WTC11 (cell line): ENCODE results near the gene PHAX. TPM values are rescaled to one million over a fixed set of nuclear protein-coding genes. Genes with fewer than 3 reads are reported as not detected.

Experiments
- ATAC-seq: fragments of 200-7000 bp; cut with Tn5 transposase; 2 replicates; pipeline ENCODE4 v1.10.0; 2021; ENCODE audit warnings: mild to moderate bottlenecking, moderate library complexity
- CTCF ChIA-PET: fragments of 300-600 bp; sonication (Branson Sonifier 250); formaldehyde crosslinking; loops from one replicate; lab custom pipeline; 2021; ENCODE audit warnings: antibody characterized with exemption; lab: Charles Lee
- POLR2A ChIA-PET: fragments of 350-600 bp; sonication (Branson Sonifier 250); formaldehyde crosslinking; loops from one replicate; lab custom pipeline; 2021; ENCODE audit warnings: antibody characterized with exemption; lab: Charles Lee
- DNase-seq: peaks from one replicate; pipeline ENCODE4 v3.0.0; 2021; ENCODE audit warnings: low spot score
- H3K27ac Mint-ChIP-seq: 2 replicates; pipeline ENCODE4 v1.8.0; 2021; ENCODE audit warnings: mixed read lengths
- H3K27me3 Mint-ChIP-seq: 2 replicates; pipeline ENCODE4 v1.8.0; 2021; ENCODE audit warnings: low read depth, mild to moderate bottlenecking, moderate library complexity, mixed read lengths
- H3K36me3 Mint-ChIP-seq: 2 replicates; pipeline ENCODE4 v1.8.0; 2021; ENCODE audit warnings: mixed read lengths
- H3K4me1 Mint-ChIP-seq: 2 replicates; pipeline ENCODE4 v1.8.0; 2022; ENCODE audit warnings: mixed read lengths
- H3K4me3 Mint-ChIP-seq: 2 replicates; pipeline ENCODE4 v1.8.0; 2021; ENCODE audit warnings: mild to moderate bottlenecking, moderate library complexity, mixed read lengths
- H3K9me3 Mint-ChIP-seq: 2 replicates; pipeline ENCODE4 v1.8.0; 2021; ENCODE audit warnings: mixed read lengths
- ARID4B ChIP-seq: sonication (generic); formaldehyde crosslinking; IDR thresholded peaks from 2 replicates; pipeline ENCODE4 v1.8.0; 2023; ENCODE audit warnings: missing genetic modification reagents, mild to moderate bottlenecking, borderline replicate concordance
- ATF6 ChIP-seq: sonication (generic); formaldehyde crosslinking; IDR thresholded peaks from 2 replicates; pipeline ENCODE4 v1.8.1; 2023; ENCODE audit warnings: mild to moderate bottlenecking, missing genetic modification reagents
- CBFB ChIP-seq: sonication (generic); formaldehyde crosslinking; IDR thresholded peaks from 2 replicates; pipeline ENCODE4 v1.8.1; 2022; ENCODE audit warnings: mild to moderate bottlenecking, low read depth, missing genetic modification reagents
- EMX1 ChIP-seq: fragments of 250-450 bp; sonication (Bioruptor Pico); IDR thresholded peaks from 2 replicates; pipeline ENCODE4 v1.8.0; 2021; ENCODE audit warnings: mild to moderate bottlenecking
- SP1 ChIP-seq: sonication (generic); formaldehyde crosslinking; conservative IDR thresholded peaks from 2 replicates; pipeline ENCODE4 v1.8.1; 2022; ENCODE audit warnings: missing genetic modification reagents
- TCF7 ChIP-seq: sonication (generic); formaldehyde crosslinking; IDR thresholded peaks from 2 replicates; pipeline ENCODE4 v1.8.0; 2022; ENCODE audit warnings: mild to moderate bottlenecking, low read depth, missing genetic modification reagents, moderate library complexity
- TP53 ChIP-seq: sonication (generic); formaldehyde crosslinking; IDR thresholded peaks from 2 replicates; pipeline ENCODE4 v1.8.1; 2023; ENCODE audit warnings: mild to moderate bottlenecking, missing genetic modification reagents
- ZMAT4 ChIP-seq: fragments of 250-450 bp; sonication (Bioruptor Pico); IDR thresholded peaks from 2 replicates; pipeline ENCODE4 v1.9.0; 2021; ENCODE audit warnings: mild to moderate bottlenecking
- ZNF396 ChIP-seq: fragments of 250-450 bp; sonication (Bioruptor Pico); IDR thresholded peaks from 2 replicates; pipeline ENCODE4 v1.8.0; 2021; ENCODE audit warnings: mild to moderate bottlenecking, moderate library complexity, borderline replicate concordance
- total RNA-seq: library from RNA; stranded (reverse); gene quantifications from 3 replicates; pipeline ENCODE4 v1.2.3, GENCODE V29; 2021
- TF ChIP-seq, protein P1 (sequence below): sonication (generic); formaldehyde crosslinking; IDR thresholded peaks from 2 replicates; pipeline ENCODE4 v1.8.1; 2022; ENCODE audit warnings: low read depth, missing genetic modification reagents, borderline replicate concordance
- TF ChIP-seq, protein P2 (sequence below): sonication (generic); formaldehyde crosslinking; IDR thresholded peaks from 2 replicates; pipeline ENCODE4 v1.8.1; 2022; ENCODE audit warnings: low read depth, mild to moderate bottlenecking, moderate library complexity, missing genetic modification reagents, borderline replicate concordance
- TF ChIP-seq, protein P3 (sequence below): sonication (generic); formaldehyde crosslinking; IDR thresholded peaks from 2 replicates; pipeline ENCODE4 v1.8.0; 2022; ENCODE audit warnings: mild to moderate bottlenecking, missing genetic modification reagents

PHAX gene
- total RNA-seq, 1 experiment from 2014 or later, result 58.2 TPM

GRCh38 chr5:126610160-126610559, 9.4 kb downstream of the PHAX start:
- H3K4me3 Mint-ChIP-seq, result no peak overlapping the region
- DNase-seq, result no peak
- ChIA-PET POLR2A (no interaction called here), CTCF (interaction anchor here (1.0 to 1.5 kb wide), 3 partner anchors 9 to 15 kb away, joined by 4 read pairs; partner anchors contain the start of gene ALDH7A1)
- no peak for ATAC-seq
- H3K4me1 Mint-ChIP-seq, result peaks cover 7% of the 10 kb centered on the region
- H3K36me3 Mint-ChIP-seq, result peaks cover 54% of the 10 kb centered on the region
- H3K27ac Mint-ChIP-seq, result no peak overlapping the region
- H3K9me3 Mint-ChIP-seq, result no peaks in the 10 kb centered on the region
- no peaks in the 10 kb centered on the region for H3K27me3 Mint-ChIP-seq
- TF ChIP-seq ATF6 (CRISPR knock-in tag), result no peak
- no peak for TF ChIP-seq EMX1 (CRISPR knock-in tag)
- TF ChIP-seq ARID4B (CRISPR knock-in tag), result no peak
- TF ChIP-seq TCF7, result no peak

- ChIA-PET CTCF (interaction anchor here (1.1 to 1.5 kb wide), 2 partner anchors 9 to 11 kb away, joined by 4 read pairs; no protein-coding TSS in a partner anchor), POLR2A (no interaction called here)
- no peaks in the 10 kb centered on the region for H3K27me3 Mint-ChIP-seq
- TF ChIP-seq CBFB, result no peak
- TF ChIP-seq SP1 (CRISPR knock-in tag), result no peak
- no peak for TF ChIP-seq ZMAT4 (CRISPR knock-in tag)
- TF ChIP-seq, protein P1, sequence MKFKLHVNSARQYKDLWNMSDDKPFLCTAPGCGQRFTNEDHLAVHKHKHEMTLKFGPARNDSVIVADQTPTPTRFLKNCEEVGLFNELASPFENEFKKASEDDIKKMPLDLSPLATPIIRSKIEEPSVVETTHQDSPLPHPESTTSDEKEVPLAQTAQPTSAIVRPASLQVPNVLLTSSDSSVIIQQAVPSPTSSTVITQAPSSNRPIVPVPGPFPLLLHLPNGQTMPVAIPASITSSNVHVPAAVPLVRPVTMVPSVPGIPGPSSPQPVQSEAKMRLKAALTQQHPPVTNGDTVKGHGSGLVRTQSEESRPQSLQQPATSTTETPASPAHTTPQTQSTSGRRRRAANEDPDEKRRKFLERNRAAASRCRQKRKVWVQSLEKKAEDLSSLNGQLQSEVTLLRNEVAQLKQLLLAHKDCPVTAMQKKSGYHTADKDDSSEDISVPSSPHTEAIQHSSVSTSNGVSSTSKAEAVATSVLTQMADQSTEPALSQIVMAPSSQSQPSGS, result no peak
- TF ChIP-seq, protein P2, sequence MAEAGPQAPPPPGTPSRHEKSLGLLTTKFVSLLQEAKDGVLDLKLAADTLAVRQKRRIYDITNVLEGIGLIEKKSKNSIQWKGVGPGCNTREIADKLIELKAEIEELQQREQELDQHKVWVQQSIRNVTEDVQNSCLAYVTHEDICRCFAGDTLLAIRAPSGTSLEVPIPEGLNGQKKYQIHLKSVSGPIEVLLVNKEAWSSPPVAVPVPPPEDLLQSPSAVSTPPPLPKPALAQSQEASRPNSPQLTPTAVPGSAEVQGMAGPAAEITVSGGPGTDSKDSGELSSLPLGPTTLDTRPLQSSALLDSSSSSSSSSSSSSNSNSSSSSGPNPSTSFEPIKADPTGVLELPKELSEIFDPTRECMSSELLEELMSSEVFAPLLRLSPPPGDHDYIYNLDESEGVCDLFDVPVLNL (CRISPR knock-in tag), result no peak
- TF ChIP-seq, protein P3, sequence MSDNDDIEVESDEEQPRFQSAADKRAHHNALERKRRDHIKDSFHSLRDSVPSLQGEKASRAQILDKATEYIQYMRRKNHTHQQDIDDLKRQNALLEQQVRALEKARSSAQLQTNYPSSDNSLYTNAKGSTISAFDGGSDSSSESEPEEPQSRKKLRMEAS, result no peak
- no peak for TF ChIP-seq TP53 (CRISPR knock-in tag)
- no peak for TF ChIP-seq ZNF396 (CRISPR knock-in tag)
- no peak overlapping the region for H3K27ac Mint-ChIP-seq
- H3K9me3 Mint-ChIP-seq, result no peaks in the 10 kb centered on the region
- DNase-seq, result no peak
- no peak overlapping the region for H3K4me3 Mint-ChIP-seq
- H3K36me3 Mint-ChIP-seq, result peaks cover 54% of the 10 kb centered on the region
- peaks cover 5% of the 10 kb centered on the region for H3K4me1 Mint-ChIP-seq
- no peak for ATAC-seq
These were observed 9.9 kb downstream of the PHAX start for GRCh38 chr5:126610616-126611015.
